Liver (tissue), 9 donors: ENCODE results near the gene KCNJ12. TPM values are rescaled to one million over a fixed set of nuclear protein-coding genes. Genes with fewer than 3 reads are reported as not detected.

Experiments used
- DNase-seq: peaks from one replicate; pipeline ENCODE4 v3.0.0-alpha.2; 2017; ENCODE audit warnings: low spot score
- H3K27ac ChIP-seq, 2 donors: one replicate each; pipeline ENCODE4 v1.7.0; 2013; ENCODE audit warnings: inconsistent platforms in 2 of 2, low read length in 2 of 2, control low read depth in 1 of 2, low read depth in 1 of 2, mild to moderate bottlenecking in 1 of 2
- H3K27me3 ChIP-seq, 4 donors: one replicate each; pipeline versions ENCODE4 v1.6.1 to v1.7.0; 2013; ENCODE audit warnings: low read length in 3 of 4, inconsistent platforms in 1 of 4, mild to moderate bottlenecking in 1 of 4, moderate library complexity in 1 of 4; ENCODE audit not compliant: control insufficient read depth in 4 of 4, insufficient read depth in 4 of 4
- H3K36me3 ChIP-seq, 4 donors: one replicate each; pipeline versions ENCODE4 v1.6.1 to v1.7.0; 2013; ENCODE audit warnings: low read length in 3 of 4, mild to moderate bottlenecking in 3 of 4, low read depth in 1 of 4, moderate library complexity in 1 of 4; ENCODE audit not compliant: control insufficient read depth in 4 of 4, insufficient read depth in 3 of 4
- H3K4me1 ChIP-seq, 4 donors: one replicate each; pipeline versions ENCODE4 v1.6.1 to v1.7.0; 2013; ENCODE audit warnings: low read length in 3 of 4, mild to moderate bottlenecking in 3 of 4, moderate library complexity in 1 of 4; ENCODE audit not compliant: control insufficient read depth in 4 of 4, insufficient read depth in 4 of 4
- H3K4me3 ChIP-seq, 3 donors: one replicate each; pipeline versions ENCODE4 v1.6.1 to v1.7.0; 2013; ENCODE audit warnings: low read length in 3 of 3, control low read depth in 1 of 3, low read depth in 1 of 3, mild to moderate bottlenecking in 1 of 3
- H3K9ac ChIP-seq, 2 donors: one replicate each; pipeline ENCODE4 v1.7.0; 2013; ENCODE audit warnings: low read length in 2 of 2, mild to moderate bottlenecking in 2 of 2, moderate library complexity in 2 of 2, control low read depth in 1 of 2, low read depth in 1 of 2
- H3K9me3 ChIP-seq, 4 donors: one replicate each; pipeline versions ENCODE4 v1.6.1 to v1.7.0; 2013; ENCODE audit warnings: low read length in 3 of 4; ENCODE audit not compliant: control insufficient read depth in 4 of 4
- EGR1 ChIP-seq, 2 donors: IDR thresholded peaks; 2 replicates each; pipeline ENCODE4 v1.6.1; 2016 to 2018; ENCODE audit warnings: antibody characterized with exemption in 2 of 2, low read depth in 2 of 2
- FOXA1 ChIP-seq: IDR thresholded peaks from 2 replicates; pipeline ENCODE4 v1.6.1; 2016; ENCODE audit warnings: antibody characterized with exemption
- FOXA2 ChIP-seq: IDR thresholded peaks from 2 replicates; pipeline ENCODE4 v1.6.1; 2016; ENCODE audit warnings: antibody characterized with exemption
- HNF4A ChIP-seq, 2 donors: conservative IDR thresholded peaks; 2 replicates each; pipeline ENCODE4 v1.6.1; 2016; ENCODE audit warnings: antibody characterized with exemption in 2 of 2, mild to moderate bottlenecking in 2 of 2
- JUND ChIP-seq, 2 donors: IDR thresholded peaks; 2 replicates each; pipeline ENCODE4 v1.6.1; 2016; ENCODE audit warnings: antibody characterized with exemption in 2 of 2
- RAD21 ChIP-seq, 2 donors: IDR thresholded peaks; 2 replicates each; pipeline ENCODE4 v1.6.1; 2016; ENCODE audit warnings: antibody characterized with exemption in 2 of 2, mild to moderate bottlenecking in 2 of 2
- RXRA ChIP-seq, 2 donors: IDR thresholded peaks; 2 replicates each; pipeline ENCODE4 v1.6.1; 2017 to 2018; ENCODE audit warnings: antibody characterized with exemption in 2 of 2, mild to moderate bottlenecking in 1 of 2
- TAF1 ChIP-seq: conservative IDR thresholded peaks from 2 replicates; pipeline ENCODE4 v1.6.1; 2016; ENCODE audit warnings: antibody characterized with exemption, mild to moderate bottlenecking
- YY1 ChIP-seq: IDR thresholded peaks from 2 replicates; pipeline ENCODE4 v1.6.1; 2016; ENCODE audit warnings: antibody characterized with exemption, mild to moderate bottlenecking
- WGBS: extraction: QIAGEN DNeasy Blood & Tissue Kit; methylation state at CpG from one replicate; pipeline ENCODE4 v1.1.7; 2013; 5-methylcytosine and 5-hydroxymethylcytosine counted together
- polyA plus RNA-seq, 2 donors: library from polyadenylated mRNA; stranded (reverse) in 1 of 2; unstranded in 1 of 2; fragments of 200-250 nt in 1 of 2; fragments of >200 nt in 1 of 2; fragmentation: Nextera tagmentation in 1 of 2; extraction: Ambion mirVana in 1 of 2; gene quantifications; one replicate each; pipeline versions ENCODE4 v1.2.1 to v1.2.3, GENCODE V29; 2013 to 2015
- total RNA-seq, 2 donors: library from RNA; depleted of rRNA; stranded (reverse); fragments of >200 nt; gene quantifications; one replicate each; pipeline ENCODE4 v1.2.3, GENCODE V29; 2014
- TF ChIP-seq, protein P1 (sequence below): fragments of 150-350 bp; IDR thresholded peaks from 2 replicates; pipeline ENCODE4 v1.5.1; 2017; ENCODE audit warnings: improper control_type of control experiment, low read depth, low read length; ENCODE audit not compliant: missing input control
- TF ChIP-seq, protein P2 (sequence below): IDR thresholded peaks from 2 replicates; pipeline ENCODE4 v1.6.1; 2016; ENCODE audit warnings: antibody characterized with exemption, mild to moderate bottlenecking
- TF ChIP-seq, protein P3 (sequence below): IDR thresholded peaks from 2 replicates; pipeline ENCODE4 v1.6.1; 2016; ENCODE audit warnings: antibody characterized with exemption
- TF ChIP-seq, protein P4 (sequence below): IDR thresholded peaks from 2 replicates; pipeline ENCODE4 v1.6.1; 2016; ENCODE audit warnings: antibody characterized with exemption
- TF ChIP-seq, protein P5 (sequence below): IDR thresholded peaks from 2 replicates; pipeline ENCODE4 v1.6.1; 2016; ENCODE audit warnings: antibody characterized with exemption
- donor health status: healthy.
- donor health status: healthy.
- donor health status: healthy.
- donor health status: healthy.
- donor health status: healthy.

KCNJ12 gene
- total and polyA plus RNA-seq, 4 donors = 0.25 to 0.67 (median 0.38) TPM

DNA sequence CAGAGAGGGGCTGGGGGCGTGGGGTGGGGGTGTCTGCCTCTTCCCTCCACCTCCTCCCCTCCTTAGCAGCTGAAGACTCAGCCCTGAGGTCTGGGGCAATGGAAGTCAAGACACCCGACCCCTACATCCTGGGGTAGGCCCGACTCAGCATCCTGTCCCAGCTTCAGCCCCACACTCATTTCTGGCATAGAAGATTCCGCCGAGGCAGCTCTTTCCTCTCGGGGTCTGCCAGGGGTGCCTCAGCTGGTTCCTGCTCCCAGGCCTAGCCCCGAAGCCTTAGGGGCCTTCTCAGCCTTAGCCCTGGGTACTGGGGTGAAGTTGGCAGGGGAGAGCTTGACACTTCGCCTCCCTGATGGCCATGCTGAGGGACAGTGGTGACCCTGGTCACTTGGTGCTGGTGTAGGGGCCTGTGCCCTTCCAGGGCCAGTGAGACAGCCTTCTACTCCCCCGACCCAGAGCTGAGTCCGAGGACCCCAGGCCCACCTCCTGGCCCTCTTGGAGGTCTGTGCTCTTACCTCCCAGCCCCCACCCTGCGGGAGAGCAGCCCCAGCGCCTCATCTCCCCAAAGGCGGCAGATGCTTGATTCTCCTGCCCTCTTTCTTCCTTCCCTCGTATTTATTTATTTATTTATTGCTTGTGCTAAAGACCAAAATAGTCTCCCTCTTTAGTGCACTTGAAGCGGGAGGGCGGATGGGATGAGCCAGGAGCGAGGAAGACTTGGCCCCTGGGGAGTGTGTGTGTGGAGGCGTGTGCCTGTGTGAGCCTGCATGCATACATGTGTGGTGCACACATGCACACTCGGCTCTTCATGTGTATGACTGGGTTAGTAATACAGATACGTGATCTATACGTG is 42.5 kb downstream of the KCNJ12 start:
- WGBS = 79% methylated on average over 21 of the region's 21 CpGs
- Histone ChIP-seq H3K4me3 (no peak overlapping the region), H3K27me3 (no peaks in the 10 kb centered on the region), H3K4me1 (no peaks in the 10 kb centered on the region), H3K9ac (no peak overlapping the region), H3K36me3 (no peaks in the 10 kb centered on the region), H3K9me3 (no peaks in the 10 kb centered on the region), H3K27ac (no peak overlapping the region)
- no peak for DNase-seq
- TF ChIP-seq RXRA (IDR thresholded peaks at IDR 0.05) = no peak
- no peak for TF ChIP-seq HNF4A (conservative IDR thresholded peaks at IDR 0.05)
- TF ChIP-seq, protein P1, sequence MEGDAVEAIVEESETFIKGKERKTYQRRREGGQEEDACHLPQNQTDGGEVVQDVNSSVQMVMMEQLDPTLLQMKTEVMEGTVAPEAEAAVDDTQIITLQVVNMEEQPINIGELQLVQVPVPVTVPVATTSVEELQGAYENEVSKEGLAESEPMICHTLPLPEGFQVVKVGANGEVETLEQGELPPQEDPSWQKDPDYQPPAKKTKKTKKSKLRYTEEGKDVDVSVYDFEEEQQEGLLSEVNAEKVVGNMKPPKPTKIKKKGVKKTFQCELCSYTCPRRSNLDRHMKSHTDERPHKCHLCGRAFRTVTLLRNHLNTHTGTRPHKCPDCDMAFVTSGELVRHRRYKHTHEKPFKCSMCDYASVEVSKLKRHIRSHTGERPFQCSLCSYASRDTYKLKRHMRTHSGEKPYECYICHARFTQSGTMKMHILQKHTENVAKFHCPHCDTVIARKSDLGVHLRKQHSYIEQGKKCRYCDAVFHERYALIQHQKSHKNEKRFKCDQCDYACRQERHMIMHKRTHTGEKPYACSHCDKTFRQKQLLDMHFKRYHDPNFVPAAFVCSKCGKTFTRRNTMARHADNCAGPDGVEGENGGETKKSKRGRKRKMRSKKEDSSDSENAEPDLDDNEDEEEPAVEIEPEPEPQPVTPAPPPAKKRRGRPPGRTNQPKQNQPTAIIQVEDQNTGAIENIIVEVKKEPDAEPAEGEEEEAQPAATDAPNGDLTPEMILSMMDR = no peak
- TF ChIP-seq TAF1 = no peak
- TF ChIP-seq, protein P2, sequence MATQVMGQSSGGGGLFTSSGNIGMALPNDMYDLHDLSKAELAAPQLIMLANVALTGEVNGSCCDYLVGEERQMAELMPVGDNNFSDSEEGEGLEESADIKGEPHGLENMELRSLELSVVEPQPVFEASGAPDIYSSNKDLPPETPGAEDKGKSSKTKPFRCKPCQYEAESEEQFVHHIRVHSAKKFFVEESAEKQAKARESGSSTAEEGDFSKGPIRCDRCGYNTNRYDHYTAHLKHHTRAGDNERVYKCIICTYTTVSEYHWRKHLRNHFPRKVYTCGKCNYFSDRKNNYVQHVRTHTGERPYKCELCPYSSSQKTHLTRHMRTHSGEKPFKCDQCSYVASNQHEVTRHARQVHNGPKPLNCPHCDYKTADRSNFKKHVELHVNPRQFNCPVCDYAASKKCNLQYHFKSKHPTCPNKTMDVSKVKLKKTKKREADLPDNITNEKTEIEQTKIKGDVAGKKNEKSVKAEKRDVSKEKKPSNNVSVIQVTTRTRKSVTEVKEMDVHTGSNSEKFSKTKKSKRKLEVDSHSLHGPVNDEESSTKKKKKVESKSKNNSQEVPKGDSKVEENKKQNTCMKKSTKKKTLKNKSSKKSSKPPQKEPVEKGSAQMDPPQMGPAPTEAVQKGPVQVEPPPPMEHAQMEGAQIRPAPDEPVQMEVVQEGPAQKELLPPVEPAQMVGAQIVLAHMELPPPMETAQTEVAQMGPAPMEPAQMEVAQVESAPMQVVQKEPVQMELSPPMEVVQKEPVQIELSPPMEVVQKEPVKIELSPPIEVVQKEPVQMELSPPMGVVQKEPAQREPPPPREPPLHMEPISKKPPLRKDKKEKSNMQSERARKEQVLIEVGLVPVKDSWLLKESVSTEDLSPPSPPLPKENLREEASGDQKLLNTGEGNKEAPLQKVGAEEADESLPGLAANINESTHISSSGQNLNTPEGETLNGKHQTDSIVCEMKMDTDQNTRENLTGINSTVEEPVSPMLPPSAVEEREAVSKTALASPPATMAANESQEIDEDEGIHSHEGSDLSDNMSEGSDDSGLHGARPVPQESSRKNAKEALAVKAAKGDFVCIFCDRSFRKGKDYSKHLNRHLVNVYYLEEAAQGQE = no peak
- TF ChIP-seq, protein P3, sequence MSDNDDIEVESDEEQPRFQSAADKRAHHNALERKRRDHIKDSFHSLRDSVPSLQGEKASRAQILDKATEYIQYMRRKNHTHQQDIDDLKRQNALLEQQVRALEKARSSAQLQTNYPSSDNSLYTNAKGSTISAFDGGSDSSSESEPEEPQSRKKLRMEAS = no peak
- no peak for TF ChIP-seq JUND (IDR thresholded peaks at IDR 0.05)
- TF ChIP-seq FOXA2 = no peak
- no peak for TF ChIP-seq YY1
- TF ChIP-seq RAD21 (IDR thresholded peaks at IDR 0.05) = no peak
- no peak for TF ChIP-seq EGR1 (IDR thresholded peaks at IDR 0.05; ENCODE audit: low read depth in 2 of 2)
- TF ChIP-seq FOXA1 = no peak
- TF ChIP-seq, protein P4, sequence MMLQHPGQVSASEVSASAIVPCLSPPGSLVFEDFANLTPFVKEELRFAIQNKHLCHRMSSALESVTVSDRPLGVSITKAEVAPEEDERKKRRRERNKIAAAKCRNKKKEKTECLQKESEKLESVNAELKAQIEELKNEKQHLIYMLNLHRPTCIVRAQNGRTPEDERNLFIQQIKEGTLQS = no peak

DNA sequence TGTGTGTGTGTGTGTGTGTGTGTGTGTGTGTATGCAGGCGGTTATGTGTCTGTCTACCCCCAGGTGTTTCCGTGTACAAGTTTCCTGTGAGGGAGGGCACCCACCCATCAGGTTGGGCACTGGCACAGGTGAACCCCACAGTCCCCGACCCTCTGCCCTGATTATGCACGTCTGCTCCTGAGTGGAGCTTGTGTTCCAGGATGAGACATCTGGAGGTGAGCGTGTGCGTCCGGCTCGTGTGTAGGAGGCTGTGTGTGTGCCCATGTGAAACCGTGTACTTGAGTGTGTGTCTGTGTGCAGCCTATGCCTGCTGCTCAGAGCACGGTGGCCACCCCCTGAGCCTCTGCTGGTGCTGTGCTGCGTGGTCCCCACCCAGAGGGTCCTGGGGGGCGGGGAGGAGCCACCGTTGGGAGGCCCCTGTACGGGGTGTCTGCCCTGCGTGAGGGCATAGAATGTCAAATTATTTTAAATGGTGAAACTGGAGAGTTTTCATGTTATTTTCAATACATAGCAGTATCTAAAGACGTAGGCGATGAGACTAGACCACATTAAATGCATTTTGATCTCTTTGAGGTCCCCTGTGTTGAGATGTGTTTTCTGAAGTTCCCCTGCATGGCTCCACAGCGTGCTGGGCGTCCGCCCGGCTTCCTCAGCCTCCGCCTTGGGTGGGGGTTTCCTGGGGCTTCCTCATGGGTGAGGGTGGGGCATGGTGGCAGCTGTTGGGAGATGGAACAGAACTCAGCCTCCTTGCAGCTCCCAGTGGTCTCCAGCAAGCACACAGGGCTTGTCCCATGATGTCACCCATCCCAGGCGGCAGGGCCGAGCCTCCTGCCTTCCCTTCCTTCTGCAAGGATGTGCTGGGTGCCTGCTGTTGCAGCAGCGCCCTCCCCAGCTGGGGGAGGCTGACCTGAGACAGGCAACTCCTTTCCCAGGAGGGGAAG is 43.4 kb downstream of the KCNJ12 start:
- no peaks in the 10 kb centered on the region for H3K9me3 ChIP-seq
- WGBS = 74% methylated on average over 25 of the region's 25 CpGs
- DNase-seq = no peak
- TF ChIP-seq, protein P5, sequence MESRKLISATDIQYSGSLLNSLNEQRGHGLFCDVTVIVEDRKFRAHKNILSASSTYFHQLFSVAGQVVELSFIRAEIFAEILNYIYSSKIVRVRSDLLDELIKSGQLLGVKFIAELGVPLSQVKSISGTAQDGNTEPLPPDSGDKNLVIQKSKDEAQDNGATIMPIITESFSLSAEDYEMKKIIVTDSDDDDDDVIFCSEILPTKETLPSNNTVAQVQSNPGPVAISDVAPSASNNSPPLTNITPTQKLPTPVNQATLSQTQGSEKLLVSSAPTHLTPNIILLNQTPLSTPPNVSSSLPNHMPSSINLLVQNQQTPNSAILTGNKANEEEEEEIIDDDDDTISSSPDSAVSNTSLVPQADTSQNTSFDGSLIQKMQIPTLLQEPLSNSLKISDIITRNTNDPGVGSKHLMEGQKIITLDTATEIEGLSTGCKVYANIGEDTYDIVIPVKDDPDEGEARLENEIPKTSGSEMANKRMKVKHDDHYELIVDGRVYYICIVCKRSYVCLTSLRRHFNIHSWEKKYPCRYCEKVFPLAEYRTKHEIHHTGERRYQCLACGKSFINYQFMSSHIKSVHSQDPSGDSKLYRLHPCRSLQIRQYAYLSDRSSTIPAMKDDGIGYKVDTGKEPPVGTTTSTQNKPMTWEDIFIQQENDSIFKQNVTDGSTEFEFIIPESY = no peak
- TF ChIP-seq, protein P4 = no peak
- TF ChIP-seq HNF4A (conservative IDR thresholded peaks at IDR 0.05) = no peak
- TF ChIP-seq, protein P2 = no peak

More for the DNA sequence above, 43.4 kb downstream of the KCNJ12 start:
- Histone ChIP-seq H3K27me3 (no peaks in the 10 kb centered on the region), H3K36me3 (no peaks in the 10 kb centered on the region), H3K4me1 (no peaks in the 10 kb centered on the region), H3K9ac (no peak overlapping the region), H3K27ac (no peak overlapping the region), H3K4me3 (no peak overlapping the region)
